GM19238 (cell line): ENCODE results near the gene WNT3A.

Source experiments
- DNase-seq: peaks from one replicate; pipeline ENCODE4 v3.0.0; 2011; ENCODE audit warnings: low spot score; ENCODE audit not compliant: insufficient read length

The WNT3A gene

GRCh38 chr1:228070173-228070572 lies 63.4 kb downstream of the WNT3A start:
- no peak for DNase-seq

- no peak for DNase-seq
These were observed 64.1 kb downstream of the WNT3A start for GRCh38 chr1:228070851-228071250.

- DNase-seq: no peak
These were observed 65.2 kb downstream of the WNT3A start for GRCh38 chr1:228071839-228072657.

DNA sequence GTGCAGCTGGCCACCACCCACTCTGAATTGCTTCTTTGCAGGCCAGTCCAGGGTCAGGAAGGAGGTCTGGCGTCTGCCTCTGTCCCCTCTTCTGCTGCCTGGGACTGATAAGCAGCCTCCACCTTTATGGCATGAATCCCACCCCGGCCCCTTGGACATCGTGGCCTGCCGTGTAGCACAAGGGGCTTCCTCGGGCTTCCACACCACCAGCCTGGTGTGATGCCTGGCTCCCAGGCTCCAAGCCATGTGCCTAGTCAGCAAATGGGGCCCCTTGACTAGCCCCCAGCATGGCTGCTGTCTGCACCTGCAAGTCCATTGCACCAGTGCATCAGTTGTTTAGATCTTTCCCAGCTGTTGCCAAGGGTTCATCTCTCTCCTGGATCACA lies 65.9 kb downstream of the WNT3A start:
- DNase-seq: no peak

GRCh38 chr1:228073061-228073856 lies 66.5 kb downstream of the WNT3A start:
- no peak for DNase-seq

GRCh38 chr1:228073857-228074545 lies 67.2 kb downstream of the WNT3A start:
- DNase-seq: no peak

DNA sequence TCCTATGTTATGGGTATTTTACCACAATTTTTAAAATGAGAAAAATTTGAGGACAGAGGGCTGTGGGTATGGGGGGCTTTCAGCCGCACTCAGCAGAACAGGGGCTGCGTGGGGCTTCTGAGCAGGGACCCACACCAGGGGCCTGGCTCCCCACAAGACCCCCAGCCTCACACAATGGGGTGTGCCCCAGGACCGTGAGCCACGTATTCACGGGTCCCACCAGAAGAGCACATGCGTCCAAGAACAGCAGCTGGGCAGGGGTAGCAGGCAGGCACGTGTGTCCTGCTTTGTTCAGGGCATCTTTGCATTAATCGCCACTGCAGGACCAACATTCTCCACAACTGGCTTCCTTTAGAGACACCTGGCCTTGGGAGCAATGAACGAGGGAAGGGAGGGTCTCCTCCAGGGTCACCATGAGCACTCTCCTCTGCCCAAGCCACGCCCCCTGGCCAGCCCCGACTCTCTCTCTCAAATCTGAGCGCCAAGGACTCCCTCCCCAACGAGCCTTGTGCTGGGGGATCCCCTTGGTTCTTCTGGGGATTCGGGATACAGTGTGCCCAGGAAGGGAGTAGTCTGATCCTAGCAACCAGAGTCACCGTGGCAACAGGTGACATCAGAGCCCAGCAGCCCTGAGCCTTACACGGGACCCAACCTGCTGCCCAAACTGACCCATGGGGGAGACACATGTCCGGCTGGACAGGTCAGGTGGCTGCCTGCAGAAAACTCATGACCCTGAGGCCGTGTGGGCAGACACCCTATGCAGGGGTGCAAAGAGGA lies 68.3 kb downstream of the WNT3A start:
- DNase-seq: no peak

GRCh38 chr1:228075801-228076271 lies 69.0 kb downstream of the WNT3A start:
- no peak for DNase-seq

- no peak for DNase-seq
These were observed 70.1 kb downstream of the WNT3A start for GRCh38 chr1:228076796-228077430.

GRCh38 chr1:228077565-228078330 lies 71.0 kb downstream of the WNT3A start:
- DNase-seq: no peak

- no peak for DNase-seq
These were observed 72.2 kb downstream of the WNT3A start for GRCh38 chr1:228079013-228079412.

GRCh38 chr1:228079601-228080263 lies 72.9 kb downstream of the WNT3A start:
- no peak for DNase-seq

DNA sequence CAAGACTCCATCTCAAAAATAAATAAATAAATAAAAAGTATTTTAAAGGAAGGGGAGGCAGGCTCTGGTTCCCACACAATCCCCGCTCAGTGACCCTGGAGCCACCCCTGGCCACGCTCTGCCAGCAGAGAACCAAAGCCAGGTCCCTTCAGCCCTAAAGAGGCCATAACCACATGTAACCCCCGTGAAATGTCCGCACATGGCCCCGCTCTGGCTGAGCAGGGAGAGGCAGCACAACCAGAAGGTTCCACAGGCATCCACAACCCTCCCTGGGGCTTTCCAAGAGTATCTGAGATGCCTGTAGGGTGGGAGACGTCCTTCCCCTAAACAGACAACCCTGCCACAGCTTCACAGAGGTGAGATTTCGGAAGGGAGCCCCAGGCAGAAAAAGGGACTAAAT lies 74.3 kb downstream of the WNT3A start:
- DNase-seq: no peak

- no peak for DNase-seq
These were observed 74.9 kb downstream of the WNT3A start for GRCh38 chr1:228081578-228082213.

DNA sequence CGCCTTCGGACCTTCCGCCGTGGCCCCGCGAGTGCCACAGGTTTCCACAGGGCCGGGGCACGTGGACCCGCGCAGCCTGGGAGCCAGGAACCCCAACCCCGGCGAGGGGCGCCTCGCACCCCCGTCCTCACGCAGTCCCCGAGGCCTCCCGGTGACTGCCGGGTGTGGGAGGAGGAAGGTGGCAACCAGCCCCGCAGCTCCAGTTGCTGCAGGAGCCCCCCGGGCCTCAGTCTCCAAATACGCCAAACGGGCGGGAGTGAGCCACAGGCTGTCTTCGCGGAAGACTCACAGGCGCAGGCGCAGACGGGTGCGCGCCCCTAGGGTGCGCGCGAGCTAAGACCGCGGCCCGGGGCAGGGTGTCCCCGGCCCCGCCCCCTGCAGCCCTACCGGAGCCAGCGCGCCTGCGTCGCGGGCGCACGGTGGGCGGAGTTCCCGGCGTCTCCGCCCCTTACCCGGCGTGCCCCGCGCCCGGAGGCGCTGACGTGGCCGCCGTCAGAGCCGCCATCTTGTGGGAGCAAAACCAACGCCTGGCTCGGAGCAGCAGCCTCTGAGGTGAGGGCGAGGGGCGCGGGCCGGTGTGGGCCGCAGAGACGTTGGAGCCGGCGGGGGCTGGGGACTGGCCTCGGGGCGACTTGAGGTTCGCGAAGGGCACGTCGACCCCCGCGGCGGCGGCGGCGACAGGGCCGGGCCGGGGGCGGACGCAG lies 75.6 kb downstream of the WNT3A start, which contains the start of gene ARF1:
Gene ARF1, plus strand, starts transcription at position 495 of the 704 bp plus-strand sequence. CDS start 14,407 bp downstream, outside the sequence.
- peak; percentile 99 for DNase-seq

- no peak for DNase-seq
These were observed 76.4 kb downstream of the WNT3A start for GRCh38 chr1:228082918-228083870.

GRCh38 chr1:228083871-228084278 lies 77.1 kb downstream of the WNT3A start:
- no peak for DNase-seq
